ENCODE results near the gene PRAMEF11. TPM values are rescaled to one million over a fixed set of nuclear protein-coding genes. Genes with fewer than 3 reads are reported as not detected.
A peak's percentile ranks its signal among the peaks of the same experiment; 100 is the strongest.
"Not testable (repeated sequence)": the region's sequence is repeated elsewhere in the genome, so short reads cannot be mapped to it uniquely, and the experiment has no call there.

The PRAMEF11 gene
- total and polyA plus RNA-seq, 2 of the 8 experiments (the other 6 are each of a cell fraction or from before 2014, with no cell fraction given): not detected

GRCh38 chr1:12781488-12781887, 49.7 kb downstream of the PRAMEF11 start:
- H2BK12ac ChIP-seq (ENCODE audit: low read depth, low read length); H2BK20ac ChIP-seq (ENCODE audit: low read length); H4K91ac ChIP-seq (replicated peaks; ENCODE audit: insufficient read length, low read length); H3K4ac ChIP-seq (replicated peaks; ENCODE audit: insufficient read length, low read depth, low read length); H2BK15ac ChIP-seq (ENCODE audit: low read length); H3K4me3 ChIP-seq (ENCODE audit: extremely low read depth in 1 of 4, insufficient read depth in 2 of 4, low read depth in 3 of 4, low read length in 4 of 4); H3K79me2 ChIP-seq (ENCODE audit: control insufficient read depth in 1 of 2, insufficient read depth in 2 of 2, low read length in 2 of 2); DNase-seq (ENCODE audit: low read depth in 1 of 2, low spot score in 2 of 2); H3K9ac ChIP-seq (replicated peaks in 1 of 4; ENCODE audit: extremely low read depth in 1 of 4, low read depth in 3 of 4, low read length in 3 of 4); H2BK120ac ChIP-seq (replicated peaks; ENCODE audit: low read depth, low read length); CTCF ChIA-PET (ENCODE audit: partially characterized antibody); H3K23ac ChIP-seq (ENCODE audit: insufficient read length); H3K14ac ChIP-seq (ENCODE audit: insufficient read length); H2AFZ ChIP-seq (ENCODE audit: low read length); H2AK5ac ChIP-seq (ENCODE audit: low read depth, low read length); H3K9me3 ChIP-seq (ENCODE audit: insufficient read depth in 2 of 2, low read depth in 1 of 2, low read length in 1 of 2); H3K56ac ChIP-seq (replicated peaks; ENCODE audit: insufficient read length, low read depth, low read length); H3K27me3 ChIP-seq (replicated peaks in 1 of 4; ENCODE audit: control insufficient read depth in 3 of 4, extremely low read depth in 1 of 4, insufficient read depth in 3 of 4, low read length in 3 of 4); H3K79me1 ChIP-seq (ENCODE audit: low read depth, low read length); H3K27ac ChIP-seq (ENCODE audit: low read depth, low read length); H2BK5ac ChIP-seq (ENCODE audit: low read depth, low read length); H3K23me2 ChIP-seq (ENCODE audit: low read depth, low read length); H4K5ac ChIP-seq (ENCODE audit: insufficient read length, low read depth, low read length); H3K18ac ChIP-seq (ENCODE audit: extremely low read depth, low read length); H3K4me1 ChIP-seq (replicated peaks in 1 of 4; ENCODE audit: control insufficient read depth in 3 of 4, insufficient read depth in 4 of 4, low read length in 3 of 4); H4K20me1 ChIP-seq (replicated peaks in 1 of 2; ENCODE audit: control insufficient read depth in 1 of 2, insufficient read depth in 2 of 2, low read length in 2 of 2); H4K8ac ChIP-seq (ENCODE audit: extremely low read depth, insufficient read depth, low read length); H3K4me2 ChIP-seq (ENCODE audit: insufficient read depth in 1 of 2, low read depth in 2 of 2, low read length in 2 of 2); POLR2A ChIA-PET (ENCODE audit: partially characterized antibody); FAIRE-seq; H3K36me3 ChIP-seq (ENCODE audit: control insufficient read depth in 2 of 4, insufficient read depth in 4 of 4, low read length in 3 of 4): not testable (repeated sequence)
- peak; percentile 13 to 30; a peak in 3 of 4 replicates for TF ChIP-seq RAD21 (IDR thresholded peaks at IDR 0.05 in 1 of 2, conservative IDR thresholded peaks at IDR 0.05 in 1 of 2; ENCODE audit: low read depth in 2 of 2, low read length in 2 of 2)
- 44% methylated on average over 4 of the region's 5 CpGs; no CpG with 5 or more reads in 1 of the 2 experiments for WGBS, 2 experiments (ENCODE audit: extremely low coverage in 1 of 2, insufficient coverage in 1 of 2, insufficient read length in 1 of 2, insufficient replicate concordance in 2 of 2, low coverage in 1 of 2, low lambda C conversion rate in 2 of 2, missing lambda C conversion rate in 1 of 2)
